Breast epithelium (tissue), 3 donors: ENCODE data around the gene CACNA1I.

Source experiments
- POLR2A ChIP-seq: fragments of 450-650 bp; IDR thresholded peaks from one replicate; pipeline ENCODE4 v1.6.1; 2016; ENCODE audit warnings: antibody characterized with exemption, mild to moderate bottlenecking, moderate library complexity
- POLR2AphosphoS5 ChIP-seq, 3 donors: sonication (generic); formaldehyde crosslinking; IDR thresholded peaks; one replicate each; pipeline ENCODE4 v1.6.1; 2017; ENCODE audit warnings: antibody characterized with exemption in 3 of 3
- TF ChIP-seq, protein P1 (sequence below), 3 donors: fragments of 450-650 bp; IDR thresholded peaks; one replicate each; pipeline ENCODE4 v1.5.1; 2016 to 2017; ENCODE audit warnings: antibody characterized with exemption in 3 of 3, mild to moderate bottlenecking in 3 of 3, moderate library complexity in 3 of 3

DNA sequence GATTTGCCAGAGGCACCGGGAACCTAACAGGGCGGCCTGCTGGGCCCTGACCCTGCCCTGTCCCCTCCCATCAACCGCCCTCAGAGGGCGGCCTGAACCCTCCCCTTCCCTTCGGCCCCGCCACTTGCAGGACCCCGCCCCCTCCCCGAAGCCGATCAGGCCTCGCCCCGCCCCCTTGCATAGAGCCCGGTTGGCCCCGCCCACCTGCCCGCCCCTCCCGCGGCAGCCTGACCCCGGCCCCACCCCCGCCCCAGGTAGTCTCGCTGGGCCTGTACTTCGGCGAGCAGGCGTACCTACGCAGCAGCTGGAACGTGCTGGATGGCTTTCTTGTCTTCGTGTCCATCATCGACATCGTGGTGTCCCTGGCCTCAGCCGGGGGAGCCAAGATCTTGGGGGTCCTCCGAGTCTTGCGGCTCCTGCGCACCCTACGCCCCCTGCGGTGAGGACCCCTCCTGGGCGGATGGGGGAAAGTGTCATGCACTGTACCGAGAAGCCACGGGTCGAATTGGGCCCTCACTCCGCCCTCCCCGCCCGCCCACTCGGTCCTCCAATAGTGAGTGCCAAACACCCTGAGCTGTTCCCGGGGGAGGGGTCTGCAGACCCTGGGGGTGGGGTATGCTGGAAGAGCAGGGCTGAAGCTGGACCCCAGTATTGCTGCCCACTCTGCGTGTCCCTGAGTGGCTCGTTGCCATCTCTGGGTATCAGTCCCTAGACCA lies 94.1 kb downstream of the CACNA1I start:
- TF ChIP-seq, protein P1, sequence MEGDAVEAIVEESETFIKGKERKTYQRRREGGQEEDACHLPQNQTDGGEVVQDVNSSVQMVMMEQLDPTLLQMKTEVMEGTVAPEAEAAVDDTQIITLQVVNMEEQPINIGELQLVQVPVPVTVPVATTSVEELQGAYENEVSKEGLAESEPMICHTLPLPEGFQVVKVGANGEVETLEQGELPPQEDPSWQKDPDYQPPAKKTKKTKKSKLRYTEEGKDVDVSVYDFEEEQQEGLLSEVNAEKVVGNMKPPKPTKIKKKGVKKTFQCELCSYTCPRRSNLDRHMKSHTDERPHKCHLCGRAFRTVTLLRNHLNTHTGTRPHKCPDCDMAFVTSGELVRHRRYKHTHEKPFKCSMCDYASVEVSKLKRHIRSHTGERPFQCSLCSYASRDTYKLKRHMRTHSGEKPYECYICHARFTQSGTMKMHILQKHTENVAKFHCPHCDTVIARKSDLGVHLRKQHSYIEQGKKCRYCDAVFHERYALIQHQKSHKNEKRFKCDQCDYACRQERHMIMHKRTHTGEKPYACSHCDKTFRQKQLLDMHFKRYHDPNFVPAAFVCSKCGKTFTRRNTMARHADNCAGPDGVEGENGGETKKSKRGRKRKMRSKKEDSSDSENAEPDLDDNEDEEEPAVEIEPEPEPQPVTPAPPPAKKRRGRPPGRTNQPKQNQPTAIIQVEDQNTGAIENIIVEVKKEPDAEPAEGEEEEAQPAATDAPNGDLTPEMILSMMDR (IDR thresholded peaks at IDR 0.05), result no peak
- no peak for TF ChIP-seq POLR2A
- no peak for TF ChIP-seq POLR2AphosphoS5 (IDR thresholded peaks at IDR 0.05)
